HepG2 (cell line): ENCODE data around the gene TFAM. TPM values are rescaled to one million over a fixed set of nuclear protein-coding genes. Genes with fewer than 3 reads are reported as not detected.

Experiments used
- ATAC-seq: fragments of 200-7000 bp; cut with Tn5 transposase; 3 replicates; pipeline ENCODE4 v1.9.1; 2020; ENCODE audit warnings: mild to moderate bottlenecking, moderate library complexity
- BruUV-seq: library from RNA; stranded (reverse); fragments of 400-500 nt; replicated peaks from 2 replicates; lab custom pipeline; 2021; lab: Mats Ljungman, UMichigan
- CTCF ChIA-PET: fragments of 300-600 bp; formaldehyde crosslinking; extraction: SDS; loops from one replicate; lab custom pipeline; 2021; ENCODE audit warnings: low total read pairs, inconsistent platforms, low intra/inter-chr PET ratio; lab: Yijun Ruan, JAX
- POLR2A ChIA-PET: fragments of 350-600 bp; sonication (Branson Sonifier 250); formaldehyde crosslinking; loops from one replicate; lab custom pipeline; 2020; ENCODE audit warnings: antibody characterized with exemption, inconsistent platforms; lab: Yijun Ruan, JAX
- DNase-seq: peaks from one replicate; pipeline ENCODE4 v3.0.0-alpha.2; 2015; ENCODE audit warnings: low spot score
- FAIRE-seq: peaks from 3 replicates; lab custom pipeline; 2011; peaks lifted over from hg19 to GRCh38; lab: Jason Lieb, UNC
- H2AFZ ChIP-seq: one replicate; pipeline ENCODE4 v1.6.1; 2011; ENCODE audit warnings: low read length, inconsistent platforms
- H3K27ac ChIP-seq: fragments of 300-600 bp; 3 replicates; pipeline ENCODE4 v1.8.0; 2011; ENCODE audit warnings: mixed run types, mild to moderate bottlenecking, mixed read lengths, low read length, inconsistent platforms; ENCODE audit not compliant: insufficient read depth; ENCODE audit errors: extremely low read length
- H3K27me3 ChIP-seq, 2 experiments: fragments of 200-600 bp in 1 of 2; 2 replicates in 1 of 2; 3 replicates in 1 of 2; pipeline versions ENCODE4 v1.6.0 to v1.8.0; 2011; ENCODE audit warnings: low read length in 2 of 2, mild to moderate bottlenecking in 2 of 2, moderate library complexity in 2 of 2, inconsistent platforms in 1 of 2; ENCODE audit not compliant: insufficient read depth in 2 of 2, control insufficient read depth in 1 of 2
- H3K36me3 ChIP-seq, 2 experiments: fragments of 200-600 bp in 1 of 2; replicated peaks in 1 of 2; 2 replicates in 1 of 2; 3 replicates in 1 of 2; pipeline versions ENCODE4 v1.5.1 to v1.8.0; 2011; ENCODE audit warnings: low read length in 2 of 2, inconsistent platforms in 1 of 2; ENCODE audit not compliant: insufficient read depth in 2 of 2, control insufficient read depth in 1 of 2
- H3K4me1 ChIP-seq: 2 replicates; pipeline ENCODE4 v1.5.1; 2012; ENCODE audit warnings: low read length, inconsistent platforms; ENCODE audit not compliant: insufficient read depth
- H3K4me2 ChIP-seq: 2 replicates; pipeline ENCODE4 v1.6.0; 2011; ENCODE audit warnings: low read depth, low read length, inconsistent platforms
- H3K4me3 ChIP-seq, 3 experiments: fragments of 200-600 bp in 1 of 3; sonication (generic), shearing (Covaris generic) in 1 of 3; replicated peaks in 1 of 3; 2 replicates each; pipeline ENCODE4 v1.5.1; 2011 to 2016; ENCODE audit warnings: low read length in 3 of 3, inconsistent platforms in 2 of 3, low read depth in 2 of 3, mild to moderate bottlenecking in 2 of 3, control low read depth in 1 of 3, mixed read lengths in 1 of 3; ENCODE audit not compliant: insufficient read depth in 1 of 3
- H3K79me2 ChIP-seq: one replicate; pipeline ENCODE4 v1.6.1; 2011; ENCODE audit warnings: low read length, inconsistent platforms; ENCODE audit not compliant: insufficient read depth
- H3K9ac ChIP-seq: 2 replicates; pipeline ENCODE4 v1.6.0; 2011; ENCODE audit warnings: mild to moderate bottlenecking, low read depth, low read length, inconsistent platforms; ENCODE audit not compliant: insufficient read depth
- H3K9me3 ChIP-seq: 2 replicates; pipeline ENCODE4 v1.5.1; 2012; ENCODE audit warnings: mild to moderate bottlenecking, low read length
- H4K20me1 ChIP-seq: 2 replicates; pipeline ENCODE4 v1.6.0; 2011; ENCODE audit warnings: inconsistent platforms, mild to moderate bottlenecking, low read length, moderate library complexity; ENCODE audit not compliant: insufficient read depth
- HMG20B ChIP-seq: conservative IDR thresholded peaks from 2 replicates; pipeline ENCODE4 v1.6.1; 2016; ENCODE audit warnings: missing genetic modification reagents, missing compliant biosample characterization
- PPARG ChIP-seq: conservative IDR thresholded peaks from 2 replicates; pipeline ENCODE4 v1.6.1; 2016; ENCODE audit warnings: missing biosample characterization, missing genetic modification reagents
- STAG1 ChIP-seq: sonication (generic); formaldehyde crosslinking; IDR thresholded peaks from 2 replicates; pipeline ENCODE4 v1.4.0; 2020; ENCODE audit warnings: missing genetic modification reagents
- ZNF329 ChIP-seq: sonication (generic); formaldehyde crosslinking; IDR thresholded peaks from 2 replicates; pipeline ENCODE4 v1.9.0; 2021; ENCODE audit warnings: low read depth, mild to moderate bottlenecking, missing genetic modification reagents
- WGBS: methylation state at CpG from one replicate; pipeline ENCODE4 v1.1.6; 2017; ENCODE audit warnings: low lambda C conversion rate; 5-methylcytosine and 5-hydroxymethylcytosine counted together
- in situ Hi-C: cut with HindIII; loops from 2 replicates; pipeline ENCODE4 v1.10.0; 2017; ENCODE audit warnings: low pct_unique_long_range_greater_than_20kb; ENCODE audit not compliant: extremely low pct_ligation_motif_present
- intact Hi-C: fragments of 100-400 bp; cut with micrococcal nuclease; formaldehyde crosslinking; loops from one replicate; pipeline ENCODE4 v1.10.0; 2022; ENCODE audit not compliant: unreplicated experiment
- polyA plus RNA-seq, 8 experiments: library from polyadenylated mRNA; depleted of rRNA in 3 of 8; stranded (reverse) in 7 of 8; unstranded in 1 of 8; fragments of >200 nt; fragmentation: Illumina TruSeq in 4 of 8; extraction: Trizol in 4 of 8; gene quantifications; 2 replicates each; pipeline versions ENCODE4 v1.2.1 to v1.2.3, GENCODE V29; 2011 to 2016; ENCODE audit warnings: low read depth in 4 of 8, missing spikeins in 1 of 8, mixed read lengths in 1 of 8; ENCODE audit not compliant: insufficient read depth in 1 of 8
- total RNA-seq, 5 experiments: library from RNA; depleted of rRNA; stranded (reverse); fragments of >200 nt; fragmentation: Illumina TruSeq; extraction: Trizol; gene quantifications; 2 replicates each; pipeline ENCODE4 v1.2.3, GENCODE V29; 2016; ENCODE audit warnings: low read depth in 1 of 5
- TF ChIP-seq, protein P1 (sequence below): sonication (generic); formaldehyde crosslinking; IDR thresholded peaks from 2 replicates; pipeline ENCODE4 v1.5.0; 2020; ENCODE audit warnings: missing genetic modification reagents
- TF ChIP-seq, protein P2 (sequence below): sonication (generic); formaldehyde crosslinking; IDR thresholded peaks from 2 replicates; pipeline ENCODE4 v1.4.0; 2020; ENCODE audit warnings: missing genetic modification reagents, mild to moderate bottlenecking, borderline replicate concordance

Gene TFAM
- total and polyA plus RNA-seq, 2 of the 13 experiments (the other 11 are each of a cell fraction or from before 2014, with no cell fraction given), result 18.4 to 125 TPM

DNA sequence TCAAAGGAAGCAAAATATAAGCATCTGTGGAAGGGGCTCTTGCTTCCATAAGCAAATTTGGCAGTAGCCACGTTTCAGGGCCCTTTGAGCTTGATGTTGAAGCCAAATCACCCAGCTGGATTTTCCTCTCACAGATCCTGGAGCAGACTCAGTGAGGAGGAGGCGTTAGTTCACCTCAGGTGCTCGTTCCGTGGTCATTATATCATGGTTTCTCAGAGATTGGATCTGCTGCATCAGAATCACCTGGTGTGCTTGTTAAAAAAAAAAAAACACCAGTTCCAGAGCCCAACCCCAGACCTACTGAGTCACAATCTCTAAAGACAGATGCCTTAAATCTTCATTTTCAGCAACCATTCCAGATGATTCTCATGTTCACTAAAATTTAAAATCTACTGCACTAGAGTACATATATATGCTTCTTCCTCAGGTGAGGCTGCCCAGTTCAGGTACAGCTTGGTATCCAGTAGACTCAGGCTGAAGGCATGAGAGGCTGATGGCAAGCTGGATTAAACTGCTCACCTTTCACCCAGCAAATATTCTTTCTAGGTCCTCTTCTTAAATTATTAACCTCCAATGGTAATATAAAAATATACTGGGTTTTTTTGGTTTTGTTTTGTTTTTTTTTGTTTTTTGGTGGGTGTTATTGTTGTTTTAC, 24.9 kb downstream of the TFAM start:
- H4K20me1 ChIP-seq, result no peaks in the 10 kb centered on the region
- ATAC-seq, result no peak
- TF ChIP-seq PPARG, result no peak
- no peak for TF ChIP-seq HMG20B (CRISPR knock-in tag)
- TF ChIP-seq, protein P1, sequence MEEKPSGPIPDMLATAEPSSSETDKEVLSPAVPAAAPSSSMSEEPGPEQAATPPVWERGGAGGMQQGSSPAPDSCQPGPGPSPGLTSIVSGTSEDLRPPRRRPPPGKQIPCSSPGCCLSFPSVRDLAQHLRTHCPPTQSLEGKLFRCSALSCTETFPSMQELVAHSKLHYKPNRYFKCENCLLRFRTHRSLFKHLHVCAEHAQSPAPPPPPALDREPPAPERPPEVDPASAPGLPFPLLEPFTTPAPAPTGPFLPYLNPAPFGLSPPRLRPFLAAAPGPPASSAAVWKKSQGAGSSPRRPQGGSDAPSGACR, result no peak
- TF ChIP-seq STAG1 (CRISPR knock-in tag), result no peak
- no peak for TF ChIP-seq ZNF329
- TF ChIP-seq, protein P2, sequence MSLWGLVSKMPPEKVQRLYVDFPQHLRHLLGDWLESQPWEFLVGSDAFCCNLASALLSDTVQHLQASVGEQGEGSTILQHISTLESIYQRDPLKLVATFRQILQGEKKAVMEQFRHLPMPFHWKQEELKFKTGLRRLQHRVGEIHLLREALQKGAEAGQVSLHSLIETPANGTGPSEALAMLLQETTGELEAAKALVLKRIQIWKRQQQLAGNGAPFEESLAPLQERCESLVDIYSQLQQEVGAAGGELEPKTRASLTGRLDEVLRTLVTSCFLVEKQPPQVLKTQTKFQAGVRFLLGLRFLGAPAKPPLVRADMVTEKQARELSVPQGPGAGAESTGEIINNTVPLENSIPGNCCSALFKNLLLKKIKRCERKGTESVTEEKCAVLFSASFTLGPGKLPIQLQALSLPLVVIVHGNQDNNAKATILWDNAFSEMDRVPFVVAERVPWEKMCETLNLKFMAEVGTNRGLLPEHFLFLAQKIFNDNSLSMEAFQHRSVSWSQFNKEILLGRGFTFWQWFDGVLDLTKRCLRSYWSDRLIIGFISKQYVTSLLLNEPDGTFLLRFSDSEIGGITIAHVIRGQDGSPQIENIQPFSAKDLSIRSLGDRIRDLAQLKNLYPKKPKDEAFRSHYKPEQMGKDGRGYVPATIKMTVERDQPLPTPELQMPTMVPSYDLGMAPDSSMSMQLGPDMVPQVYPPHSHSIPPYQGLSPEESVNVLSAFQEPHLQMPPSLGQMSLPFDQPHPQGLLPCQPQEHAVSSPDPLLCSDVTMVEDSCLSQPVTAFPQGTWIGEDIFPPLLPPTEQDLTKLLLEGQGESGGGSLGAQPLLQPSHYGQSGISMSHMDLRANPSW (CRISPR knock-in tag), result no peak
- intact Hi-C loops (loop anchor here (5.0 kb wide), 1 partner anchor 102 kb away; the partner anchor contains the start of gene BICC1), in situ Hi-C loops (loop anchor here (10.0 kb wide), 2 partner anchors 105 to 235 kb away; partner anchors contain the start of gene BICC1)
- 47% methylated on average over 4 of the region's 4 CpGs for WGBS
- no peak for DNase-seq
- no peak for FAIRE-seq
- ChIA-PET POLR2A (no interaction called here), CTCF (no interaction called here)
- no peaks in the 10 kb centered on the region for H3K27me3 ChIP-seq
- H3K4me2 ChIP-seq, result no peak overlapping the region
- no peak overlapping the region for H3K4me3 ChIP-seq
- no TSS peak for BruUV-seq
- no peaks in the 10 kb centered on the region for H3K79me2 ChIP-seq
- no peak overlapping the region for H2AFZ ChIP-seq
- H3K4me1 ChIP-seq, result peaks cover 18% of the 10 kb centered on the region
- H3K9me3 ChIP-seq, result no peaks in the 10 kb centered on the region
- H3K27ac ChIP-seq, result no peak overlapping the region
- H3K36me3 ChIP-seq, result no peaks in the 10 kb centered on the region
- no peak overlapping the region for H3K9ac ChIP-seq
